ENCODE results near the gene GALM. TPM values are rescaled to one million over a fixed set of nuclear protein-coding genes. Genes with fewer than 3 reads are reported as not detected.

The GALM gene
- total RNA-seq, 1 donor from 2014 or later, result 2.9 TPM

- no peak overlapping the region for H3K27ac Mint-ChIP-seq (ENCODE audit: unreplicated experiment)
- no peaks in the 10 kb centered on the region for H3K9me3 Mint-ChIP-seq (ENCODE audit: unreplicated experiment)
- TF ChIP-seq, protein P1, sequence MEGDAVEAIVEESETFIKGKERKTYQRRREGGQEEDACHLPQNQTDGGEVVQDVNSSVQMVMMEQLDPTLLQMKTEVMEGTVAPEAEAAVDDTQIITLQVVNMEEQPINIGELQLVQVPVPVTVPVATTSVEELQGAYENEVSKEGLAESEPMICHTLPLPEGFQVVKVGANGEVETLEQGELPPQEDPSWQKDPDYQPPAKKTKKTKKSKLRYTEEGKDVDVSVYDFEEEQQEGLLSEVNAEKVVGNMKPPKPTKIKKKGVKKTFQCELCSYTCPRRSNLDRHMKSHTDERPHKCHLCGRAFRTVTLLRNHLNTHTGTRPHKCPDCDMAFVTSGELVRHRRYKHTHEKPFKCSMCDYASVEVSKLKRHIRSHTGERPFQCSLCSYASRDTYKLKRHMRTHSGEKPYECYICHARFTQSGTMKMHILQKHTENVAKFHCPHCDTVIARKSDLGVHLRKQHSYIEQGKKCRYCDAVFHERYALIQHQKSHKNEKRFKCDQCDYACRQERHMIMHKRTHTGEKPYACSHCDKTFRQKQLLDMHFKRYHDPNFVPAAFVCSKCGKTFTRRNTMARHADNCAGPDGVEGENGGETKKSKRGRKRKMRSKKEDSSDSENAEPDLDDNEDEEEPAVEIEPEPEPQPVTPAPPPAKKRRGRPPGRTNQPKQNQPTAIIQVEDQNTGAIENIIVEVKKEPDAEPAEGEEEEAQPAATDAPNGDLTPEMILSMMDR (IDR thresholded peaks at IDR 0.05), result no peak
- no peak overlapping the region for H3K4me3 Mint-ChIP-seq (ENCODE audit: unreplicated experiment)
- H3K36me3 Mint-ChIP-seq (ENCODE audit: unreplicated experiment), result no peaks in the 10 kb centered on the region
- H3K27me3 Mint-ChIP-seq (ENCODE audit: unreplicated experiment), result no peaks in the 10 kb centered on the region
- no peak for DNase-seq (ENCODE audit: extremely low spot score, unreplicated experiment)
- peaks cover 20% of the 10 kb centered on the region for H3K4me1 Mint-ChIP-seq (ENCODE audit: unreplicated experiment)
Measured at GRCh38 chr2:38668092-38668491, 2.2 kb downstream of the GALM start.

GRCh38 chr2:38668779-38669479 lies 3.0 kb downstream of the GALM start:
- Mint-ChIP-seq H3K4me1 (ENCODE audit: unreplicated experiment) (peaks cover 20% of the 10 kb centered on the region), H3K27ac (ENCODE audit: unreplicated experiment) (no peak overlapping the region), H3K36me3 (ENCODE audit: unreplicated experiment) (no peaks in the 10 kb centered on the region), H3K9me3 (ENCODE audit: unreplicated experiment) (no peaks in the 10 kb centered on the region), H3K27me3 (ENCODE audit: unreplicated experiment) (no peaks in the 10 kb centered on the region), H3K4me3 (ENCODE audit: unreplicated experiment) (no peak overlapping the region)
- TF ChIP-seq, protein P1 (IDR thresholded peaks at IDR 0.05), result no peak
- DNase-seq (ENCODE audit: extremely low spot score, unreplicated experiment), result no peak

DNA sequence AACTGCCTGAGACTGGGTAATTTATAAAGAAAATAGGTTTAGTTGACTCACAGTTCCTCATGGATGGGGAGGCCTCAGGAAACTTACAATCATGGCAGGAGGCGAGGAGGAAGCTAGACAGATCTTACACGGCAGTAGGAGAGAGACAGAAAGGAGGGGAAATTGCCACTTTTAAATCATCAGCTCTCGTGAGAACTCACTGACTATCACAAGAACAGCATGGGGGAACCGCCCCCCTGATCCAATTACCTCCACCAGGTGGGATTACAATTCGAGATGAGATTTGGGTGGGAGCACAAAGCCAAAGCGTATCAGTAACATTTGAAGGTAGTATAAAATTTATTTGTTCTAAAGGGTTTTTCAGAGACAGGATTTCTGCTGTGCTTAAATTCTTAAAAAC lies 5.4 kb downstream of the GALM start:
- no peaks in the 10 kb centered on the region for H3K9me3 Mint-ChIP-seq (ENCODE audit: unreplicated experiment)
- H3K4me3 Mint-ChIP-seq (ENCODE audit: unreplicated experiment), result no peak overlapping the region
- peaks cover 11% of the 10 kb centered on the region for H3K4me1 Mint-ChIP-seq (ENCODE audit: unreplicated experiment)

GRCh38 chr2:38671946-38672345 lies 6.0 kb downstream of the GALM start:
- Mint-ChIP-seq H3K27ac (ENCODE audit: unreplicated experiment) (no peak overlapping the region), H3K9me3 (ENCODE audit: unreplicated experiment) (no peaks in the 10 kb centered on the region), H3K27me3 (ENCODE audit: unreplicated experiment) (no peaks in the 10 kb centered on the region), H3K36me3 (ENCODE audit: unreplicated experiment) (peaks cover 5% of the 10 kb centered on the region), H3K4me3 (ENCODE audit: unreplicated experiment) (no peak overlapping the region), H3K4me1 (ENCODE audit: unreplicated experiment) (peaks cover 8% of the 10 kb centered on the region)
- DNase-seq (ENCODE audit: extremely low spot score, unreplicated experiment), result no peak
- TF ChIP-seq, protein P1 (IDR thresholded peaks at IDR 0.05), result no peak

More for the DNA sequence above, 5.4 kb downstream of the GALM start:
- Mint-ChIP-seq H3K27me3 (ENCODE audit: unreplicated experiment) (no peaks in the 10 kb centered on the region), H3K27ac (ENCODE audit: unreplicated experiment) (no peak overlapping the region), H3K36me3 (ENCODE audit: unreplicated experiment) (peaks cover 3% of the 10 kb centered on the region)
- no peak for DNase-seq (ENCODE audit: extremely low spot score, unreplicated experiment)
- TF ChIP-seq, protein P1 (IDR thresholded peaks at IDR 0.05), result no peak

DNA sequence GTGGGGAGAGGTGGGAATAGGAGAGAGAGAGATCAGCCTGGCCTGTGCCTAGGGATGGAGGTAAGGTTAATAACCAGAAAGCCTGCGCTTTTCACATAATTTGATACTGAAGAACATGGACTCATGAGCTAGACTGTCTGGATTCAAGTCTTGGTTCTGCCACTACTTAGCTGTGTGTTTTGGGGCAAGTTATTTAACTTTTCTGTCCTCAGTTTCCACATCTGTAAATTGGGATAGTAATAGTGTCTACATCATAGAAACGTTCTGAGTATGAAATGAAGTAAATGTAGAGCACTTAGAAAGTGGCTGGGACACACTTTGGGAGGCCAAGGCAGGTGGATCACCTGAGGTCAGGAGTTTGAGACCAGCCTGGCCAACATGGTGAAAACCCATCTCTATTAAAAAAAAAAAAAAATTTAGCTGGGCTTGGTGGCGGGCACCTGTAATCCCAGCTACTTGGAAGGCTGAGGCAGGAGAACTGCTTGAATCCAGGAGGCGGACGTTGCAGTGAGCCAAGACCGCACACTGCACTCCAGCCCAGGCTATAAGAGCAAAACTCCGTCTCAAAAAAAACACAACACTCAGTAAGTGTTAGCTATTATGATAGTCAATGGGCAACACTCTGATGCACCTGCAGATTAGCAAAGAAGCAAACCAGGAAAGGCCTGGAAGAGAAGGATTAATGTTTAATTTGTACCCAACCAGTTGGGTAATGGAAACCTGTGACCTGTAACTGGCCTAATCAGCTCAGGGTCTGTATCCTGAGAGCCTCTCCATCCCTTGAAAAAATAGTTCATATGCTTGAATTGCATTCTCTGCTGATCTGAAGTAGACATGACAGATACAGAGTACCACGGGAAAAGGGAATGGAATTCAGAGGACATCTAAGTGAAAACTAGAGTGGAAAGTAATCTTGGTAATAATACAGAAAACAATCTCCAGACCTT lies 6.8 kb downstream of the GALM start:
- H3K27me3 Mint-ChIP-seq (ENCODE audit: unreplicated experiment), result no peaks in the 10 kb centered on the region
- H3K9me3 Mint-ChIP-seq (ENCODE audit: unreplicated experiment), result no peaks in the 10 kb centered on the region
- no peak overlapping the region for H3K27ac Mint-ChIP-seq (ENCODE audit: unreplicated experiment)

More for the DNA sequence above, 6.8 kb downstream of the GALM start:
- no peak overlapping the region for H3K4me3 Mint-ChIP-seq (ENCODE audit: unreplicated experiment)
- peaks cover 5% of the 10 kb centered on the region for H3K4me1 Mint-ChIP-seq (ENCODE audit: unreplicated experiment)
- TF ChIP-seq, protein P1 (IDR thresholded peaks at IDR 0.05), result no peak
- no peak for DNase-seq (ENCODE audit: extremely low spot score, unreplicated experiment)
- H3K36me3 Mint-ChIP-seq (ENCODE audit: unreplicated experiment), result peaks cover 7% of the 10 kb centered on the region

All from osteocyte (in vitro differentiated cells).